ENCODE data around the gene PARD3.

DNA sequence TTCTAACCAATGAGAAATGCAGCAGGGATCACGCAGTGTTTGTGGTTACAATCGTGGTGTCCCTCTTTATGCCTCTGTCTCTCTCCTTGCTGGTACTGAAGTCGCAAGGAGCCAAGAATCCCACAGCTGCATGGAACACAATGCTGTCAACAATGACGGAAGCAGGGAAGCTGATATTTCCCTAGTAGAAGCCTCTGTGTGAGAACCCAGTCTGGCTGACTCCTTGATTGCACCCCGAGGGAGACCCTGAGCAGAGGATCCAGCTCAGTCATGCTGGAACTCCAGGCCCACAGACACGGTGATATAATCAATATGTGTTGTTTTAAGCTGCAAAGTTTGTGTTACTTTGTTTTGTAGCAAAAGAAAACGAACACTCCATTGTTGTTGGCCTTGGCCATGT, 677.9 kb downstream of the PARD3 start:
- TF ChIP-seq, protein P1, sequence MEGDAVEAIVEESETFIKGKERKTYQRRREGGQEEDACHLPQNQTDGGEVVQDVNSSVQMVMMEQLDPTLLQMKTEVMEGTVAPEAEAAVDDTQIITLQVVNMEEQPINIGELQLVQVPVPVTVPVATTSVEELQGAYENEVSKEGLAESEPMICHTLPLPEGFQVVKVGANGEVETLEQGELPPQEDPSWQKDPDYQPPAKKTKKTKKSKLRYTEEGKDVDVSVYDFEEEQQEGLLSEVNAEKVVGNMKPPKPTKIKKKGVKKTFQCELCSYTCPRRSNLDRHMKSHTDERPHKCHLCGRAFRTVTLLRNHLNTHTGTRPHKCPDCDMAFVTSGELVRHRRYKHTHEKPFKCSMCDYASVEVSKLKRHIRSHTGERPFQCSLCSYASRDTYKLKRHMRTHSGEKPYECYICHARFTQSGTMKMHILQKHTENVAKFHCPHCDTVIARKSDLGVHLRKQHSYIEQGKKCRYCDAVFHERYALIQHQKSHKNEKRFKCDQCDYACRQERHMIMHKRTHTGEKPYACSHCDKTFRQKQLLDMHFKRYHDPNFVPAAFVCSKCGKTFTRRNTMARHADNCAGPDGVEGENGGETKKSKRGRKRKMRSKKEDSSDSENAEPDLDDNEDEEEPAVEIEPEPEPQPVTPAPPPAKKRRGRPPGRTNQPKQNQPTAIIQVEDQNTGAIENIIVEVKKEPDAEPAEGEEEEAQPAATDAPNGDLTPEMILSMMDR (IDR thresholded peaks at IDR 0.05): no peak
- TF ChIP-seq POLR2A (IDR thresholded peaks at IDR 0.05) (no peak), POLR2AphosphoS5 (IDR thresholded peaks at IDR 0.05) (no peak)
